GM23338 (cell line): ENCODE measurements around the gene MOCOS. TPM values are rescaled to one million over a fixed set of nuclear protein-coding genes. Genes with fewer than 3 reads are reported as not detected.
A peak's percentile ranks its signal among the peaks of the same experiment; 100 is the strongest.

Experiments
- ATAC-seq: fragments of 200-7000 bp; cut with Tn5 transposase; 3 replicates; pipeline ENCODE4 v1.9.1; 2020
- DNase-seq: peaks from one replicate; pipeline ENCODE4 v3.0.0-alpha.2; 2015; ENCODE audit warnings: low spot score
- H2AFZ ChIP-seq: fragments of 200-600 bp; sonication (generic); 2 replicates; pipeline ENCODE4 v1.8.0; 2016; ENCODE audit warnings: antibody characterized with exemption, mild to moderate bottlenecking, moderate library complexity
- H3F3A ChIP-seq: fragments of 200-600 bp; sonication (generic); replicated peaks from 2 replicates; pipeline ENCODE4 v1.8.0; 2017; ENCODE audit warnings: antibody characterized with exemption, mixed run types, low read depth
- H3K27ac ChIP-seq: fragments of 200-600 bp; sonication (generic); 2 replicates; pipeline ENCODE4 v1.6.1; 2016; ENCODE audit warnings: low read depth
- H3K27me3 ChIP-seq: fragments of 200-600 bp; sonication (generic); 2 replicates; pipeline ENCODE4 v1.8.0; 2016; ENCODE audit warnings: mild to moderate bottlenecking, mixed run types, moderate library complexity; ENCODE audit not compliant: insufficient read depth
- H3K36me3 ChIP-seq: fragments of 200-600 bp; sonication (generic); 2 replicates; pipeline ENCODE4 v1.8.0; 2016; ENCODE audit warnings: mild to moderate bottlenecking; ENCODE audit not compliant: insufficient read depth
- H3K4me1 ChIP-seq: fragments of 200-600 bp; sonication (generic); 2 replicates; pipeline ENCODE4 v1.8.0; 2016; ENCODE audit warnings: mild to moderate bottlenecking, moderate library complexity; ENCODE audit not compliant: insufficient read depth
- H3K4me2 ChIP-seq: fragments of 200-600 bp; sonication (generic); 2 replicates; pipeline ENCODE4 v1.7.1; 2017; ENCODE audit warnings: mixed run types
- H3K4me3 ChIP-seq: fragments of 200-600 bp; sonication (generic); 2 replicates; pipeline ENCODE4 v1.6.1; 2016; ENCODE audit warnings: mixed run types
- H3K79me2 ChIP-seq: fragments of 200-600 bp; sonication (generic); replicated peaks from 2 replicates; pipeline ENCODE4 v1.8.0; 2017; ENCODE audit warnings: mild to moderate bottlenecking; ENCODE audit not compliant: insufficient read depth
- H3K9me2 ChIP-seq: fragments of 200-600 bp; sonication (generic); 2 replicates; pipeline ENCODE4 v1.8.0; 2017; ENCODE audit not compliant: insufficient read depth
- H4K20me1 ChIP-seq: fragments of 200-600 bp; sonication (generic); replicated peaks from 2 replicates; pipeline ENCODE4 v1.8.0; 2017; ENCODE audit warnings: mild to moderate bottlenecking; ENCODE audit not compliant: insufficient read depth
- H3K27ac Mint-ChIP-seq: 2 replicates; pipeline ENCODE4 v1.8.0; 2020; ENCODE audit warnings: inconsistent platforms, mild to moderate bottlenecking, moderate library complexity, mixed read lengths
- H3K27me3 Mint-ChIP-seq: 3 replicates; pipeline ENCODE4 v1.8.0; 2022; ENCODE audit warnings: low read depth, mild to moderate bottlenecking, moderate library complexity, mixed read lengths, inconsistent platforms; ENCODE audit not compliant: insufficient read depth, poor library complexity
- H3K36me3 Mint-ChIP-seq: 3 replicates; pipeline ENCODE4 v1.8.0; 2021; ENCODE audit warnings: low read depth, mild to moderate bottlenecking, inconsistent platforms, moderate library complexity, mixed read lengths
- H3K4me1 Mint-ChIP-seq: 3 replicates; pipeline ENCODE4 v1.8.0; 2020; ENCODE audit warnings: mild to moderate bottlenecking, inconsistent platforms, mixed read lengths
- H3K4me3 Mint-ChIP-seq: 3 replicates; pipeline ENCODE4 v1.8.0; 2021; ENCODE audit warnings: moderate library complexity, mild to moderate bottlenecking, inconsistent platforms, mixed read lengths
- H3K9me3 Mint-ChIP-seq: 3 replicates; pipeline ENCODE4 v1.8.0; 2020; ENCODE audit warnings: moderate library complexity, mild to moderate bottlenecking, inconsistent platforms, mixed read lengths
- CREB1 ChIP-seq: fragments of 250-450 bp; sonication (Bioruptor Pico); IDR thresholded peaks from 2 replicates; pipeline ENCODE4 v1.5.0; 2020; ENCODE audit warnings: low read depth, mild to moderate bottlenecking, moderate library complexity
- CTCF ChIP-seq, 2 experiments: fragments of 200-600 bp in 1 of 2; sonication (generic) in 1 of 2; conservative IDR thresholded peaks; 2 replicates each; pipeline versions ENCODE4 v1.5.1 to v1.6.1; 2016 to 2017; ENCODE audit warnings: antibody characterized with exemption in 2 of 2, low read depth in 2 of 2, mild to moderate bottlenecking in 2 of 2, moderate library complexity in 1 of 2
- ETS1 ChIP-seq: IDR thresholded peaks from 2 replicates; pipeline ENCODE4 v1.6.1; 2016; ENCODE audit warnings: antibody characterized with exemption
- EZH2 ChIP-seq: fragments of 200-600 bp; sonication (generic); IDR thresholded peaks from one replicate; pipeline ENCODE4 v1.8.0; 2017; ENCODE audit warnings: antibody characterized with exemption, mild to moderate bottlenecking, low read depth; ENCODE audit not compliant: unreplicated experiment
- EZH2phosphoT487 ChIP-seq: fragments of 200-600 bp; sonication (generic); IDR thresholded peaks from one replicate; pipeline ENCODE4 v1.8.1; 2018; ENCODE audit warnings: antibody characterized with exemption; ENCODE audit not compliant: unreplicated experiment
- JUNB ChIP-seq: IDR thresholded peaks from one replicate; pipeline ENCODE4 v1.6.1; 2016; ENCODE audit warnings: antibody characterized with exemption; ENCODE audit not compliant: unreplicated experiment
- POLR2AphosphoS5 ChIP-seq: IDR thresholded peaks from 2 replicates; pipeline ENCODE4 v1.6.1; 2016; ENCODE audit warnings: antibody characterized with exemption, low read depth
- REST ChIP-seq: IDR thresholded peaks from one replicate; pipeline ENCODE4 v1.6.1; 2018; ENCODE audit warnings: antibody characterized with exemption; ENCODE audit not compliant: unreplicated experiment
- STAT1 ChIP-seq: IDR thresholded peaks from one replicate; pipeline ENCODE4 v1.6.1; 2016; ENCODE audit warnings: antibody characterized with exemption; ENCODE audit not compliant: unreplicated experiment
- ZNF462 ChIP-seq: fragments of 250-450 bp; sonication (Bioruptor Pico); IDR thresholded peaks from 2 replicates; pipeline ENCODE4 v1.5.0; 2020; ENCODE audit warnings: mild to moderate bottlenecking, moderate library complexity
- polyA plus RNA-seq: library from polyadenylated mRNA; unstranded; fragments of >200 nt; fragmentation: Nextera tagmentation; extraction: Ambion mirVana; gene quantifications from 2 replicates; pipeline ENCODE4 v1.2.1, GENCODE V29; 2016
- total RNA-seq: library from RNA; depleted of rRNA; stranded (reverse); fragments of >200 nt; shearing (Covaris generic); gene quantifications from 2 replicates; pipeline ENCODE4 v1.2.3, GENCODE V29; 2014

MOCOS gene
- total and polyA plus RNA-seq, 2 experiments from 2014 or later, result 3.9 to 7.2 TPM

- peak overlapping the region; percentile 24; the same call in 1 of the 2 replicates for H3K27ac Mint-ChIP-seq
- no peaks in the 10 kb centered on the region for H3K9me3 Mint-ChIP-seq
- H3K4me1 Mint-ChIP-seq, result peaks cover 33% of the 10 kb centered on the region
- 0 out of 2 replicates have a peak, but pooled peaks cover 5% of the 10 kb centered on the region for H3K9me2 ChIP-seq
- peaks cover 4% of the 10 kb centered on the region for H3K27me3 Mint-ChIP-seq
- peaks cover 5% of the 10 kb centered on the region; the same call in 1 of the 2 replicates for H4K20me1 ChIP-seq
- H3F3A ChIP-seq, result no peaks in the 10 kb centered on the region
- no peak overlapping the region for H3K4me3 ChIP-seq
- TF ChIP-seq CTCF (conservative IDR thresholded peaks at IDR 0.05; ENCODE audit: low read depth in 2 of 2) (no peak), JUNB (no peak), ZNF462 (CRISPR knock-in tag) (no peak), STAT1 (no peak), CREB1 (CRISPR knock-in tag) (no peak), EZH2 (no peak), ETS1 (no peak), POLR2AphosphoS5 (no peak), REST (no peak), EZH2phosphoT487 (no peak)
- H3K4me1 ChIP-seq, result peaks cover 12% of the 10 kb centered on the region; the same call in 1 of the 2 replicates
- H3K36me3 Mint-ChIP-seq, result no peaks in the 10 kb centered on the region
- no peaks in the 10 kb centered on the region for H3K36me3 ChIP-seq
- H3K4me3 Mint-ChIP-seq, result no peak overlapping the region
- ATAC-seq (peak; percentile 45; the same call in 2 of the 3 replicates), DNase-seq (no peak)
- H2AFZ ChIP-seq, result no peak overlapping the region
- no peaks in the 10 kb centered on the region for H3K27me3 ChIP-seq
- no peak overlapping the region for H3K4me2 ChIP-seq
- no peaks in the 10 kb centered on the region for H3K79me2 ChIP-seq
- H3K27ac ChIP-seq, result no peak overlapping the region
Observed at GRCh38 chr18:36308711-36309435, 121.6 kb downstream of the MOCOS start.
